Activated CD8-positive, alpha-beta memory T cell treated with anti-CD3 and anti-CD28 coated beads, Interleukin-2, amount 50 U/mL, for 24 hours (primary cell): ENCODE data around the gene PCLO.

Experiments used
- DNase-seq: peaks from one replicate; pipeline ENCODE4 v3.0.0-alpha.2; 2020; ENCODE audit errors: extremely low read depth

The PCLO gene, protein sequence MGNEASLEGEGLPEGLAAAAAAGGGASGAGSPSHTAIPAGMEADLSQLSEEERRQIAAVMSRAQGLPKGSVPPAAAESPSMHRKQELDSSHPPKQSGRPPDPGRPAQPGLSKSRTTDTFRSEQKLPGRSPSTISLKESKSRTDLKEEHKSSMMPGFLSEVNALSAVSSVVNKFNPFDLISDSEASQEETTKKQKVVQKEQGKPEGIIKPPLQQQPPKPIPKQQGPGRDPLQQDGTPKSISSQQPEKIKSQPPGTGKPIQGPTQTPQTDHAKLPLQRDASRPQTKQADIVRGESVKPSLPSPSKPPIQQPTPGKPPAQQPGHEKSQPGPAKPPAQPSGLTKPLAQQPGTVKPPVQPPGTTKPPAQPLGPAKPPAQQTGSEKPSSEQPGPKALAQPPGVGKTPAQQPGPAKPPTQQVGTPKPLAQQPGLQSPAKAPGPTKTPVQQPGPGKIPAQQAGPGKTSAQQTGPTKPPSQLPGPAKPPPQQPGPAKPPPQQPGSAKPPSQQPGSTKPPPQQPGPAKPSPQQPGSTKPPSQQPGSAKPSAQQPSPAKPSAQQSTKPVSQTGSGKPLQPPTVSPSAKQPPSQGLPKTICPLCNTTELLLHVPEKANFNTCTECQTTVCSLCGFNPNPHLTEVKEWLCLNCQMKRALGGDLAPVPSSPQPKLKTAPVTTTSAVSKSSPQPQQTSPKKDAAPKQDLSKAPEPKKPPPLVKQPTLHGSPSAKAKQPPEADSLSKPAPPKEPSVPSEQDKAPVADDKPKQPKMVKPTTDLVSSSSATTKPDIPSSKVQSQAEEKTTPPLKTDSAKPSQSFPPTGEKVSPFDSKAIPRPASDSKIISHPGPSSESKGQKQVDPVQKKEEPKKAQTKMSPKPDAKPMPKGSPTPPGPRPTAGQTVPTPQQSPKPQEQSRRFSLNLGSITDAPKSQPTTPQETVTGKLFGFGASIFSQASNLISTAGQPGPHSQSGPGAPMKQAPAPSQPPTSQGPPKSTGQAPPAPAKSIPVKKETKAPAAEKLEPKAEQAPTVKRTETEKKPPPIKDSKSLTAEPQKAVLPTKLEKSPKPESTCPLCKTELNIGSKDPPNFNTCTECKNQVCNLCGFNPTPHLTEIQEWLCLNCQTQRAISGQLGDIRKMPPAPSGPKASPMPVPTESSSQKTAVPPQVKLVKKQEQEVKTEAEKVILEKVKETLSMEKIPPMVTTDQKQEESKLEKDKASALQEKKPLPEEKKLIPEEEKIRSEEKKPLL (N-terminal part only)

GRCh38 chr7:83162402-83163256, at the start of gene PCLO:
TSS of gene PCLO (minus strand) at chr7:83162884. CDS start at chr7:83162592, 292 bp downstream.
- no peak for DNase-seq

DNA sequence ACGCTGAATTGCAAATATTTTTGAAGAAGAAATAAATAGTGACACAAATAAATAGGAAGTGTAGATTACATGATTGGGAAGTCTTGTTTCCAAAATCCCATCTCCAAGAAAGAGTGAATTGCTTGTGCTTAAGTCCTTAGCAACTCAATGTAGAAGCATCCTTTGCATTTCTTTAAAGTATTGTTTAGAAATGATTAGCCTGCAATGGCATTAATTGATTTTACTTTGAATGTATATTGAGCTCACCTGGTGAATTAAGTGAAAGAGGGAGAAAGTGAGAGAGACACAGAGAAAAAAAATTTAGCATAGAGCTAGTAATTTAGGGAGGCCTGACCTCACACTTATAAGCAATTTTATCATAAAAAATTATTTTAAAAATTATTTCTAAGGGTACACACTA, 49.0 kb upstream of the PCLO start:
- DNase-seq, result no peak

GRCh38 chr7:83210479-83210878, 47.8 kb upstream of the PCLO start:
- no peak for DNase-seq

- no peak for DNase-seq
Measured at GRCh38 chr7:83204715-83205114, 42.0 kb upstream of the PCLO start.

GRCh38 chr7:83201355-83201754, 38.7 kb upstream of the PCLO start:
- no peak for DNase-seq

DNA sequence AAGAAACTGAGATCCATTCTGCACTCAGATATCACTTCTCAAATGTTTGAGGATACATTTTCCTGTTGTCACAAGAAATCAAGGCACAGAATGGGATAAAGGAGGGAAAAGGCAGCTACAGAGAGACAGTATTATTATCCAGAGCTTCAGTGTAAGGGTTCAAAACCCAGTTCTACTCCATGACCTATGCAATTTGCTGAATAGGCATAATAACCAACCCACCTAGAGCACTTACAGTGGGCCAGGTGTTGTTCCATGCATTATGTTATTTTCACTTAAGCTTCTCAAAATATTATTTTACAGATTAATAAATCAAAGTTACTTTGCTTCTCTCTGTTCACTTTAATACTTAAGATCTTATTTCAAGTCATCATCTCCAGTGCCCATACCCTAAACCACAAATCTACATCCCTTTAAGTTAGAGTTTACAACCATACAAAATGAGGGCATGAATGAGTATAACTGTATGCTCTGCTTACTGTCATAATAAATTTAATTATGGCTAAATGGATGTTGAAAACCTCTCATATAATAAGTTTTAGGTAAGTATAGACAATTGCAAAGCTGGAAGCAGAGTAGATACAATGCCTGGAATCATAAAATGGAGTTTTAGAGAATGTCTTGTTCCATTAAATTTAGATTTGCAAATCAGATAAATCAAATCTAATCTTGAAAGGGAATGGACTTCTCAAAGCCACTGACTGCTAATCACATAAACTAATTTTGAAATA, 28.1 kb upstream of the PCLO start:
- no peak for DNase-seq

GRCh38 chr7:83178796-83179195, 16.1 kb upstream of the PCLO start:
- no peak for DNase-seq

GRCh38 chr7:83178066-83178465, 15.4 kb upstream of the PCLO start:
- no peak for DNase-seq

- DNase-seq, result no peak
Measured at GRCh38 chr7:83173664-83174063, 11.0 kb upstream of the PCLO start.

- no peak for DNase-seq
Measured at GRCh38 chr7:83166781-83167180, 4.1 kb upstream of the PCLO start.

GRCh38 chr7:83161899-83162401, 734 bp downstream of the PCLO start:
- DNase-seq, result no peak

DNA sequence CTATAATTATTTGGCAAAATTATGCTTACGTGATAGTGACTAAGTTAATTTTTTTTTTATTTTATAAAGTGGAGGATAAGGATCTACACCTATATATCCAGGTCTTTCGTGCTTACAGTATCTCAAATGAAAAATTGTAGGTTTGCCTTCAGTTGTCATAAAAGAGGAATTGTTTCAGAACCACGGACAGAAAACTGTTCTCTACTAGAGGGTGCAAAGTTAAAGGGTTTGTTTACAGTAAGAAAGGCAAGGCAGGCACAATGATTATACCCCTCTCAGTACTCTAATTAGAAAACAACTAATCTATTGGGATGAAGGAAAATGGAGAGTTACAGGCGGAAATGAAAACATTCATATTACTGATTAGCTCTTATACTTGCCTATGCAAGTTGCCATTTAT, 1.5 kb downstream of the PCLO start:
- DNase-seq, result no peak

DNA sequence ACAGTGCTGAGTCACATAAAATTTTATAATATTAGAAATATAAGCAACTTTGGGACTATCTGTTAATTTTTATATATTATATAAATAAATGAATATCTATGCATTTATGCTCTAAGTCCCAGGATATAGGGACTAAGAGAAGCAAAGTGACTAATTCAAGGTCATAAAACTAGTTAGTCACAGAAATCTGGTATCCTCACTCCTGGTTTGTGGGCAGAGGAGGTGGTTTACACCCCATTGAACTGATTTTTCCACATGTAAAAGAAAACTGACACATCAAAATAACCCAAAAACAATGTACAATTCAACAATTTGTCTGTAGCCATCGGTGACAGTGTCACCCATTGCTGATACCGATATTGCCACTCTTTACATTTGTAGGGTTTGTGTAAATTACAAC, 3.0 kb downstream of the PCLO start:
- no peak for DNase-seq

DNA sequence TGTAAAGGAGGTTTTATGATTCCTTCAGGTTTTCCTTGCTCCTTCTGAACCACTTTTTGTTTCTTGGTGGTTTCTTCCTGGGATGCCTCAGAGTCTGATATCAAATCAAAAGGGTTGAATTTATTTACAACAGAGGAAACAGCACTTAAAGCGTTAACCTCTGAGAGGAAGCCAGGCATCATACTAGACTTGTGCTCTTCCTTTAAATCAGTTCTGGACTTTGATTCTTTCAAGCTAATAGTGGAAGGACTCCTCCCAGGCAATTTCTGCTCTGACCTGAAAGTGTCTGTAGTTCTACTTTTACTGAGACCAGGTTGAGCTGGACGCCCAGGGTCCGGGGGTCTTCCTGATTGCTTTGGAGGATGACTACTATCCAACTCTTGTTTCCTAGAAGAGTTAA, 6.7 kb downstream of the PCLO start:
- no peak for DNase-seq

- DNase-seq, result no peak
Measured at GRCh38 chr7:83155407-83155806, 7.3 kb downstream of the PCLO start.

DNA sequence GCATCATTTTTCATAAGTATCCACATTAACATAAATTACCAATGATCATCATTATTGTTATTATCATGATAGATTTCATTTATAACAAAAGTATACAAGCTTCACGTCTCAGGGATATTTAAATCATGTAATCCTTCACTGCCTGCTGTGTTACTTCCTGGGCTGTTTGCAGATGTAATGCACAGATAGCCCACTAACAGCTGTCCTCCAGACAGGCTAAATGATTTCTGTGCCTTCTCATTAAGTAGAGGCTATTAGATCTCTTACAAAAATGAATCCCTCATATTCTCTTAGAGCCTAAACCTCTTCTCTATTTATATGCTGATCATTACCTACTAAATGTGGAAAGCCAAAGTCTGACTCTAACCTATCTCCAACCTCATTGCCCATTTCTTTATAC, 9.3 kb downstream of the PCLO start:
- DNase-seq, result no peak

- no peak for DNase-seq
Measured at GRCh38 chr7:83150310-83150709, 12.4 kb downstream of the PCLO start.

- no peak for DNase-seq
Measured at GRCh38 chr7:83149466-83149865, 13.2 kb downstream of the PCLO start.

DNA sequence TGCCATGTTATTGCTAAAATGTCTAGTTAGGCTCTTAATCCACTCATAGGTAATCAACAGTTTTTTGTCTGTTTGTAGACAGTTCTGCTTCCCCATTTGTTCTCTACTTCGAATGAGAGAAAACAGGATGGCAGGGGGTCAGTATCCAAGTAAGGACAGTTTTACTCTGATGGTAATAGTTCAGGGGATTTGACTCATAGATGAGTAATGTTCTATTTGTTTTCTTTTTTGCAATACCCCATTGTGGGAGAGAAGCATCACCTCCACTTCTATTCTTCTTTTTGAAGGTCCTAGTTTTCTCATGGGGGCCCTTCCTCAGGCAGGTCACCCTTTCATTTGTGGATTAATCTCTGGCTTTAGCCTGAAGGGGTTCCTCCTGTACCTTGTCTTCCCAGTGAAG, 13.9 kb downstream of the PCLO start:
- DNase-seq, result no peak

DNA sequence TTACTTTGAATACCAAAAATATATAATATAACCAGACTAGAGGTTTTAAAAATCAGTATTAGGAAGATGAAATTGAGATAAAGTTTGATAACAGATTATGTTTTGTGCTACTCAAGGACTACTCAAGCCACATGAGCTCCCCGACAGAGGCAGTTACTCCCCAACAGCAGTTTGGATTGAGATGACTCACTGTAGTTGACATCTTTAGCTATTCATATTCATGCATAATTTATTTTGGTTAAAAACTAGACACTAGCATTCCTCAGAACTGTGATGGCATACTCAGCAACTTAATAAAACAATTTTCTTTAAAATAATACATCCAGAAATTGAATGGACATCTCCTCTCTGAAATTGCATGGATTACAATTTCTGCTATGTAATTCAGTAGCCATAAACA, 19.6 kb downstream of the PCLO start:
- DNase-seq, result no peak
